HG03520 (cell line): ENCODE results near the gene MAP3K20.
"Not testable (repeated sequence)": the region's sequence is repeated elsewhere in the genome, so short reads cannot be mapped to it uniquely, and the experiment has no call there.

ENCODE experiments used
- ATAC-seq: cut with Tn5 transposase; IDR thresholded peaks from one replicate; pipeline ENCODE4 v1.9.1; 2021; ENCODE audit warnings: mild to moderate bottlenecking, moderate library complexity; ENCODE audit not compliant: unreplicated experiment

MAP3K20 gene

GRCh38 chr2:173086518-173087213 is 11.0 kb downstream of the MAP3K20 start:
- no peak for ATAC-seq

GRCh38 chr2:173087214-173087581 is 11.6 kb downstream of the MAP3K20 start:
- no peak for ATAC-seq

- no peak for ATAC-seq
Observed at GRCh38 chr2:173087793-173088496, 12.3 kb downstream of the MAP3K20 start.

- ATAC-seq: no peak
Observed at GRCh38 chr2:173090276-173090877, 14.7 kb downstream of the MAP3K20 start.

- no peak for ATAC-seq
Observed at GRCh38 chr2:173090973-173091660, 15.5 kb downstream of the MAP3K20 start.

- no peak for ATAC-seq
Observed at GRCh38 chr2:173091910-173092309, 16.3 kb downstream of the MAP3K20 start.

- ATAC-seq: no peak
Observed at GRCh38 chr2:173092844-173093402, 17.3 kb downstream of the MAP3K20 start.

GRCh38 chr2:173093617-173094016 is 18.0 kb downstream of the MAP3K20 start:
- ATAC-seq: not testable (repeated sequence)

- no peak for ATAC-seq
Observed at GRCh38 chr2:173094731-173095130, 19.1 kb downstream of the MAP3K20 start.

- ATAC-seq: no peak
Observed at GRCh38 chr2:173095356-173095755, 19.7 kb downstream of the MAP3K20 start.

GRCh38 chr2:173099271-173099670 is 23.6 kb downstream of the MAP3K20 start:
- no peak for ATAC-seq

GRCh38 chr2:173099804-173100203 is 24.2 kb downstream of the MAP3K20 start:
- no peak for ATAC-seq

GRCh38 chr2:173101687-173102086 is 26.0 kb downstream of the MAP3K20 start:
- ATAC-seq: peak; percentile 76

GRCh38 chr2:173104156-173104555 is 28.5 kb downstream of the MAP3K20 start:
- no peak for ATAC-seq

GRCh38 chr2:173106959-173107628 is 31.4 kb downstream of the MAP3K20 start:
- no peak for ATAC-seq

GRCh38 chr2:173107629-173108022 is 32.0 kb downstream of the MAP3K20 start:
- no peak for ATAC-seq

- no peak for ATAC-seq
Observed at GRCh38 chr2:173109253-173110188, 33.9 kb downstream of the MAP3K20 start.

- no peak for ATAC-seq
Observed at GRCh38 chr2:173117678-173118077, 42.0 kb downstream of the MAP3K20 start.

GRCh38 chr2:173118395-173118794 is 42.7 kb downstream of the MAP3K20 start:
- no peak for ATAC-seq
